ENCODE measurements around the gene SHISAL2B.

DNA sequence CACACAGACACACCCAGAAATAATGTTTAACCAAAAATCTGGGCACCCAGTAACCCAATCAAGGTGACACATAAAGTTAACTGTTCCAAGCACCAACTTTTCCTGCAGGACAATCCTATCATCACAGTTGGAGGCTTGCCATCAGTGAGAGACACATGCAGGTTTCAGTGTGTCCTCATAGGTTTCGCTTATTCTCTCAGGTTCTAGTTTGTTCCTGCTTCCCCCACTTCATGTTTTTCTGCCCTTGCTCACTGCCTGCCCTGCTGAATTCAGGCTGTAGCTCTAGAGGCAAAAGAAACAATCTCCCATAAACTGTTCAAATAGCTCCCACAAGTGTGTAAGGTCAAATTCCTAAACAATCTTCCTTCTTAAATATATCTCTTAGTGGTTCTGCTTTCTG is 20.0 kb upstream of the SHISAL2B start:
- TF ChIP-seq EHMT2 (IDR thresholded peaks at IDR 0.05; ENCODE audit: low read depth) (no peak), CHD4 (IDR thresholded peaks at IDR 0.05; ENCODE audit: borderline replicate concordance) (no peak), CBX8 (IDR thresholded peaks at IDR 0.05) (no peak), CTCF (IDR thresholded peaks at IDR 0.05) (no peak)
